IMR-90 (cell line): ENCODE measurements around the gene CSNK2B. TPM values are rescaled to one million over a fixed set of nuclear protein-coding genes. Genes with fewer than 3 reads are reported as not detected.
A peak's percentile ranks its signal among the peaks of the same experiment; 100 is the strongest.

Source experiments
- ATAC-seq: fragments of 200-7000 bp; cut with Tn5 transposase; 2 replicates; pipeline ENCODE4 v1.9.1; 2020; ENCODE audit warnings: low read depth, mild to moderate bottlenecking, moderate library complexity
- BruUV-seq: library from RNA; stranded (reverse); fragments of 400-500 nt; replicated peaks from 2 replicates; lab custom pipeline; 2021; lab: Mats Ljungman, UMichigan
- CTCF ChIA-PET: fragments of 300-600 bp; formaldehyde crosslinking; extraction: SDS; loops from one replicate; lab custom pipeline; 2021; ENCODE audit warnings: antibody characterized with exemption; lab: Yijun Ruan, JAX
- POLR2A ChIA-PET: fragments of 300-600 bp; sonication (Branson Sonifier 250); formaldehyde crosslinking; loops from one replicate; lab custom pipeline; 2022; ENCODE audit warnings: antibody characterized with exemption; ENCODE audit not compliant: unreplicated experiment; lab: Charles Lee
- DNase-seq: peaks from one replicate; pipeline ENCODE4 v3.0.0; 2013
- H2AFZ ChIP-seq: replicated peaks from 2 replicates; pipeline ENCODE3; 2013; ENCODE audit warnings: low read length, mild to moderate bottlenecking; ENCODE audit not compliant: poor library complexity
- H2AK5ac ChIP-seq: 2 replicates; pipeline ENCODE4 v1.6.1; 2013; ENCODE audit warnings: low read depth, low read length, inconsistent platforms
- H2AK9ac ChIP-seq: replicated peaks from 2 replicates; pipeline ENCODE3; 2013; ENCODE audit warnings: mild to moderate bottlenecking, low read depth, low read length, moderate library complexity; ENCODE audit not compliant: poor library complexity
- H2BK120ac ChIP-seq: 2 replicates; pipeline ENCODE4 v1.6.1; 2013; ENCODE audit warnings: low read depth, low read length, inconsistent platforms
- H2BK15ac ChIP-seq: 3 replicates; pipeline ENCODE4 v1.6.1; 2013; ENCODE audit warnings: low read depth, low read length, inconsistent platforms
- H2BK20ac ChIP-seq: 2 replicates; pipeline ENCODE4 v1.6.1; 2013; ENCODE audit warnings: low read depth, mild to moderate bottlenecking, inconsistent platforms, low read length, moderate library complexity
- H2BK5ac ChIP-seq: 2 replicates; pipeline ENCODE4 v1.6.1; 2013; ENCODE audit warnings: mild to moderate bottlenecking, low read depth, low read length, inconsistent platforms; ENCODE audit not compliant: poor library complexity, severe bottlenecking
- H3K14ac ChIP-seq: replicated peaks from 2 replicates; pipeline ENCODE4 v1.6.1; 2013; ENCODE audit warnings: low read depth, low read length, inconsistent platforms
- H3K18ac ChIP-seq: 2 replicates; pipeline ENCODE4 v1.6.1; 2013; ENCODE audit warnings: low read depth, low read length, control low read depth
- H3K23ac ChIP-seq: 2 replicates; pipeline ENCODE4 v1.6.1; 2013; ENCODE audit warnings: low read depth, low read length, inconsistent platforms
- H3K27ac ChIP-seq: 2 replicates; pipeline ENCODE4 v1.5.1; 2013; ENCODE audit warnings: mild to moderate bottlenecking, control low read depth, low read length; ENCODE audit not compliant: insufficient read depth
- H3K27me3 ChIP-seq: 2 replicates; pipeline ENCODE4 v1.6.1; 2013; ENCODE audit warnings: low read length; ENCODE audit not compliant: control insufficient read depth, insufficient read depth
- H3K36me3 ChIP-seq: 2 replicates; pipeline ENCODE4 v1.6.1; 2013; ENCODE audit warnings: low read length, mixed read lengths; ENCODE audit not compliant: control insufficient read depth, insufficient read depth
- H3K4ac ChIP-seq: 2 replicates; pipeline ENCODE4 v1.6.1; 2013; ENCODE audit warnings: low read depth, low read length, inconsistent platforms
- H3K4me1 ChIP-seq: 2 replicates; pipeline ENCODE4 v1.6.1; 2013; ENCODE audit warnings: low read length, mixed read lengths; ENCODE audit not compliant: control insufficient read depth, insufficient read depth
- H3K4me2 ChIP-seq: 2 replicates; pipeline ENCODE4 v1.6.1; 2013; ENCODE audit warnings: low read depth, mild to moderate bottlenecking, control low read depth, low read length, moderate library complexity
- H3K4me3 ChIP-seq: 2 replicates; pipeline ENCODE4 v1.5.1; 2013; ENCODE audit warnings: low read depth, mild to moderate bottlenecking, control low read depth, low read length, moderate library complexity; ENCODE audit not compliant: insufficient read depth
- H3K56ac ChIP-seq: 2 replicates; pipeline ENCODE4 v1.6.1; 2013; ENCODE audit warnings: low read length, inconsistent platforms; ENCODE audit not compliant: insufficient read depth; ENCODE audit errors: extremely low read depth
- H3K79me1 ChIP-seq, 2 experiments: 2 replicates each; pipeline ENCODE4 v1.6.1; 2013; ENCODE audit warnings: low read length in 2 of 2, inconsistent platforms in 1 of 2, low read depth in 1 of 2
- H3K9ac ChIP-seq: 2 replicates; pipeline ENCODE4 v1.6.1; 2013; ENCODE audit warnings: low read depth, low read length, control low read depth
- H3K9me1 ChIP-seq: 2 replicates; pipeline ENCODE4 v1.6.1; 2013; ENCODE audit warnings: low read length, inconsistent platforms; ENCODE audit not compliant: insufficient read depth
- H3K9me3 ChIP-seq: 2 replicates; pipeline ENCODE4 v1.6.1; 2013; ENCODE audit warnings: low read length; ENCODE audit not compliant: control insufficient read depth, insufficient read depth
- H4K20me1 ChIP-seq: 2 replicates; pipeline ENCODE4 v1.6.1; 2013; ENCODE audit warnings: low read length, inconsistent platforms; ENCODE audit not compliant: insufficient read depth
- H4K5ac ChIP-seq: 2 replicates; pipeline ENCODE4 v1.6.1; 2013; ENCODE audit warnings: mild to moderate bottlenecking, low read depth, low read length, control low read depth
- H4K8ac ChIP-seq, 2 experiments: 2 replicates each; pipeline ENCODE4 v1.6.1; 2013; ENCODE audit warnings: low read depth in 2 of 2, low read length in 2 of 2, control low read depth in 1 of 2, inconsistent platforms in 1 of 2
- H4K91ac ChIP-seq: 2 replicates; pipeline ENCODE4 v1.6.1; 2013; ENCODE audit warnings: low read depth, low read length, inconsistent platforms; ENCODE audit not compliant: insufficient read depth
- CEBPB ChIP-seq: IDR thresholded peaks from 2 replicates; pipeline ENCODE4 v1.6.1; 2012; ENCODE audit warnings: low read depth, low read length, improper control_type of control experiment
- CHD1 ChIP-seq: IDR thresholded peaks from 2 replicates; pipeline ENCODE4 v1.6.1; 2012; ENCODE audit warnings: low read depth, low read length, improper control_type of control experiment
- FOS ChIP-seq: fragments of 150-350 bp; IDR thresholded peaks from 2 replicates; pipeline ENCODE4 v1.6.1; 2016; ENCODE audit warnings: low read depth, low read length
- MXI1 ChIP-seq: IDR thresholded peaks from 2 replicates; pipeline ENCODE4 v1.6.1; 2012; ENCODE audit warnings: low read depth, mild to moderate bottlenecking, low read length, moderate library complexity, borderline replicate concordance
- NFE2L2 ChIP-seq: fragments of 150-350 bp; IDR thresholded peaks from 2 replicates; pipeline ENCODE4 v1.6.1; 2016; ENCODE audit warnings: low read depth, mild to moderate bottlenecking, low read length
- POLR2A ChIP-seq: IDR thresholded peaks from 2 replicates; pipeline ENCODE4 v1.6.1; 2012; ENCODE audit warnings: mild to moderate bottlenecking, low read depth, low read length
- RAD21 ChIP-seq: IDR thresholded peaks from 2 replicates; pipeline ENCODE4 v1.6.1; 2012; ENCODE audit warnings: low read length, improper control_type of control experiment
- RCOR1 ChIP-seq: IDR thresholded peaks from 2 replicates; pipeline ENCODE4 v1.6.1; 2012; ENCODE audit warnings: mild to moderate bottlenecking, low read length, improper control_type of control experiment; ENCODE audit not compliant: insufficient replicate concordance
- RFX5 ChIP-seq: IDR thresholded peaks from 2 replicates; pipeline ENCODE4 v1.8.0; 2012; ENCODE audit warnings: low read depth, mild to moderate bottlenecking, low read length, moderate library complexity
- whole genome bisulfite sequencing, 2 experiments: methylation state at CpG; one replicate each; pipeline versions ENCODE4 v1.1.5 to v1.1.7; 2013; ENCODE audit warnings: missing lambda C conversion rate in 2 of 2; ENCODE audit not compliant: insufficient read length in 1 of 2; ENCODE audit errors: extremely low coverage in 2 of 2; 5-methylcytosine and 5-hydroxymethylcytosine counted together
- dilution Hi-C: fragments of 300-500 bp; cut with HindIII; formaldehyde crosslinking; loops from one replicate; pipeline ENCODE4 v1.14.3; 2018; ENCODE audit warnings: low sequenced_read_pairs; ENCODE audit not compliant: unreplicated experiment
- in situ Hi-C: fragments of 300-500 bp; cut with MboI; formaldehyde crosslinking; loops from 3 replicates; pipeline ENCODE4 v1.14.3; 2019; ENCODE audit warnings: low sequenced_read_pairs, inconsistent platforms, mixed read lengths
- intact Hi-C: fragments of 100-400 bp; cut with micrococcal nuclease; formaldehyde crosslinking; loops from 2 replicates; pipeline ENCODE4 v1.10.0; 2022
- polyA plus RNA-seq, 3 experiments: library from polyadenylated mRNA; depleted of rRNA; stranded (reverse); fragments of >200 nt; gene quantifications; 2 replicates each; pipeline ENCODE4 v1.2.3, GENCODE V29; 2012; ENCODE audit warnings: low replicate concordance in 1 of 3
- total RNA-seq: library from RNA; depleted of rRNA; stranded (reverse); fragments of >200 nt; gene quantifications from 2 replicates; pipeline ENCODE4 v1.2.3, GENCODE V29; 2012
- TF ChIP-seq, protein P1 (sequence below): fragments of 150-350 bp; IDR thresholded peaks from 2 replicates; pipeline ENCODE4 v1.6.1; 2016; ENCODE audit warnings: low read depth, mild to moderate bottlenecking, low read length, moderate library complexity, borderline replicate concordance
- TF ChIP-seq, protein P2 (sequence below): fragments of 150-350 bp; IDR thresholded peaks from 2 replicates; pipeline ENCODE4 v1.6.1; 2017; ENCODE audit warnings: mild to moderate bottlenecking, antibody characterized with exemption, low read length, low read depth
- TF ChIP-seq, protein P3 (sequence below): conservative IDR thresholded peaks from 2 replicates; pipeline ENCODE4 v1.5.1; 2012; ENCODE audit warnings: mild to moderate bottlenecking, low read depth, low read length, improper control_type of control experiment

CSNK2B gene
- total and polyA plus RNA-seq, 2 of the 4 experiments (the other 2 are of a cell fraction) = 194 to 240 TPM

DNA sequence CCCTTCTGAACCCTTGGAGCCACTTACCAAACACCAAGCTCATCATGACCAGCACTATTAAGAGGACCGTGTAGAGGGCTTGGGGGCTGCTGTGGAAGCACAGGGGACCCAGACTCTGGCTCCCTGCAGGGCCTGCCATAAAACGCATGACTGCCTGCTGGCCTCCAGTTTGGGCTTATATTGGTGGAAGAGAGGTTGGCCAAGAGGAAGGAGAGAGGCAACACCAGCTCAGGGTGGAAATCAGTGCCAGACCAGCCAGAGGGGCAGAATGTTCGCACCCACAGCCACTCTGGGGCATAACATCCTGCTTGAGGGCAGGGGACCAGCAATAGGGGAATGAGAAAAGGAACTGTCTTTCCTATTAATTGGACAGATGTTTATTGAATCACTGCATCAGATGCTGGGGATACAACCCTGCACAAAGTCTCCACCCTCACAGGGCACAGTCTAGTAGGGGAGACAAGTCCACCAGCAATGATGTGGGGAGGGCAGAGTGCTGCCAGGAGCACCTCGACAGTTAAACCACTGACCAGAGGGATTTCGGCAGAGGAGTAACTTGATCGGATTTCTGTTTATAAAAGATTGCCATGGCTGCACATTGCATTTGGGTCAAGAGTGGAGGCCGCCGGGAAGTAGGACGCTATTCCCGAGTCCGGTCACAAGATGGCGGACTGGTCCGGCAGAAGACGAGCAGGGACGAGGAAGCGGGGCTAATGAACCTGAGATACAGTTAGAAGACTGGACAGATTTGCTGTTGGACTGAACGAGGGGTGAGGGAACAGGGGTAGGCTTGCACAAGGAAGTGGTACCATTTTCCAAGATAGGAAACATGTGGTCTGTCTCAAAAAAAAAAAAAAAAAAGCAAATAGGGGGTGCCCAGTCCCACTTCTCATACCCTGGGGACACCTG, 14.6 kb downstream of the CSNK2B start, which contains the start of gene LY6G5C:
Gene LY6G5C (minus strand): TSS at position 842 of the 909 bp plus-strand sequence. CDS start 694 bp downstream, at position 148.
- Histone ChIP-seq H3K27me3 (no peaks in the 10 kb centered on the region), H3K18ac (peak within 1 kb of the TSS; percentile 40; the same call in 1 of the 2 replicates), H3K4me2 (peak within 1 kb of the TSS; percentile 79), H2AK5ac (peak within 1 kb of the TSS; percentile 37; the same call in 1 of the 2 replicates), H3K9ac (peak within 1 kb of the TSS; percentile 53), H2BK20ac (no peak within 1 kb of the TSS), H4K91ac (peak within 1 kb of the TSS; percentile 69), H2AFZ (peak within 1 kb of the TSS; percentile 93), H2BK5ac (peak within 1 kb of the TSS; percentile 23), H3K23ac (peak within 1 kb of the TSS; percentile 47; the same call in 1 of the 2 replicates), H3K56ac (no peak within 1 kb of the TSS), H2BK15ac (peak within 1 kb of the TSS; percentile 38; the same call in 1 of the 3 replicates), H4K20me1 (no peaks in the 10 kb centered on the region), H3K14ac (peak within 1 kb of the TSS; percentile 26), H2BK120ac (peak within 1 kb of the TSS; percentile 33), H3K4ac (peak within 1 kb of the TSS; percentile 62), H3K4me3 (peak within 1 kb of the TSS; percentile 27), H4K5ac (peak within 1 kb of the TSS; percentile 82), H4K8ac (peak within 1 kb of the TSS; percentile 68 to 78), H3K4me1 (peaks cover 12% of the 10 kb centered on the region), H3K9me3 (no peaks in the 10 kb centered on the region), H3K36me3 (peaks cover 1% of the 10 kb centered on the region; the same call in 1 of the 2 replicates), H3K27ac (peak within 1 kb of the TSS; percentile 42), H3K9me1 (0 out of 2 replicates have a peak, but pooled peaks cover 5% of the 10 kb centered on the region), H2AK9ac (peak within 1 kb of the TSS; percentile 84), H3K79me1 (no peaks in the 10 kb centered on the region)
- in situ Hi-C loops (loop anchor here (10.0 kb wide), 2 partner anchors 154 to 264 kb away; partner anchors contain the start of gene CFB), dilution Hi-C loops (no loop called here), intact Hi-C loops (loop anchor here (1.0 to 2.0 kb wide), 5 partner anchors 48 to 272 kb away; partner anchors contain the start of gene DDAH2)
- ChIA-PET POLR2A (interaction anchor here (0.6 kb wide), 2 partner anchors 271 to 496 kb away, joined by 3 to 5 read pairs; partner anchors contain the start of gene AGPAT1), CTCF (interaction anchor here (0.6 to 0.8 kb wide), 2 partner anchors 14 to 49 kb away, joined by 3 read pairs; partner anchors contain the start of gene DDAH2)
- DNase-seq = peak; percentile 94
- no TSS peak for BruUV-seq
- ATAC-seq = peak; percentile 96
- 0% methylated on average over 10 of the region's 17 CpGs; no CpG with 5 or more reads in 1 of the 2 experiments for whole genome bisulfite sequencing, 2 experiments
- TF ChIP-seq RAD21 (peak; percentile 97), POLR2A (no peak; the same call in 1 of the 2 replicates), RCOR1 (peak; percentile 45), MXI1 (peak; percentile 46; the same call in 1 of the 2 replicates), NFE2L2 (no peak), CEBPB (peak; percentile 36; the same call in 1 of the 2 replicates), CHD1 (no peak), FOS (no peak), RFX5 (no peak)
- TF ChIP-seq, protein P1, sequence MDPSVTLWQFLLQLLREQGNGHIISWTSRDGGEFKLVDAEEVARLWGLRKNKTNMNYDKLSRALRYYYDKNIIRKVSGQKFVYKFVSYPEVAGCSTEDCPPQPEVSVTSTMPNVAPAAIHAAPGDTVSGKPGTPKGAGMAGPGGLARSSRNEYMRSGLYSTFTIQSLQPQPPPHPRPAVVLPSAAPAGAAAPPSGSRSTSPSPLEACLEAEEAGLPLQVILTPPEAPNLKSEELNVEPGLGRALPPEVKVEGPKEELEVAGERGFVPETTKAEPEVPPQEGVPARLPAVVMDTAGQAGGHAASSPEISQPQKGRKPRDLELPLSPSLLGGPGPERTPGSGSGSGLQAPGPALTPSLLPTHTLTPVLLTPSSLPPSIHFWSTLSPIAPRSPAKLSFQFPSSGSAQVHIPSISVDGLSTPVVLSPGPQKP = no peak
- TF ChIP-seq, protein P2, sequence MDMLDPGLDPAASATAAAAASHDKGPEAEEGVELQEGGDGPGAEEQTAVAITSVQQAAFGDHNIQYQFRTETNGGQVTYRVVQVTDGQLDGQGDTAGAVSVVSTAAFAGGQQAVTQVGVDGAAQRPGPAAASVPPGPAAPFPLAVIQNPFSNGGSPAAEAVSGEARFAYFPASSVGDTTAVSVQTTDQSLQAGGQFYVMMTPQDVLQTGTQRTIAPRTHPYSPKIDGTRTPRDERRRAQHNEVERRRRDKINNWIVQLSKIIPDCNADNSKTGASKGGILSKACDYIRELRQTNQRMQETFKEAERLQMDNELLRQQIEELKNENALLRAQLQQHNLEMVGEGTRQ = no peak
- TF ChIP-seq, protein P3, sequence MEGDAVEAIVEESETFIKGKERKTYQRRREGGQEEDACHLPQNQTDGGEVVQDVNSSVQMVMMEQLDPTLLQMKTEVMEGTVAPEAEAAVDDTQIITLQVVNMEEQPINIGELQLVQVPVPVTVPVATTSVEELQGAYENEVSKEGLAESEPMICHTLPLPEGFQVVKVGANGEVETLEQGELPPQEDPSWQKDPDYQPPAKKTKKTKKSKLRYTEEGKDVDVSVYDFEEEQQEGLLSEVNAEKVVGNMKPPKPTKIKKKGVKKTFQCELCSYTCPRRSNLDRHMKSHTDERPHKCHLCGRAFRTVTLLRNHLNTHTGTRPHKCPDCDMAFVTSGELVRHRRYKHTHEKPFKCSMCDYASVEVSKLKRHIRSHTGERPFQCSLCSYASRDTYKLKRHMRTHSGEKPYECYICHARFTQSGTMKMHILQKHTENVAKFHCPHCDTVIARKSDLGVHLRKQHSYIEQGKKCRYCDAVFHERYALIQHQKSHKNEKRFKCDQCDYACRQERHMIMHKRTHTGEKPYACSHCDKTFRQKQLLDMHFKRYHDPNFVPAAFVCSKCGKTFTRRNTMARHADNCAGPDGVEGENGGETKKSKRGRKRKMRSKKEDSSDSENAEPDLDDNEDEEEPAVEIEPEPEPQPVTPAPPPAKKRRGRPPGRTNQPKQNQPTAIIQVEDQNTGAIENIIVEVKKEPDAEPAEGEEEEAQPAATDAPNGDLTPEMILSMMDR = peak; percentile 94
